H9 (cell line): ENCODE measurements around the gene PRR16. TPM values are rescaled to one million over a fixed set of nuclear protein-coding genes. Genes with fewer than 3 reads are reported as not detected.
"Not testable (repeated sequence)": the region's sequence is repeated elsewhere in the genome, so short reads cannot be mapped to it uniquely, and the experiment has no call there.

ENCODE experiments used
- DNase-seq: peaks from one replicate; pipeline ENCODE4 v3.0.0-alpha.2; 2017
- H2AFZ ChIP-seq: one replicate; pipeline ENCODE4 v1.6.1; 2013; ENCODE audit warnings: mild to moderate bottlenecking, low read length, control low read depth, moderate library complexity
- H2AK5ac ChIP-seq: 2 replicates; pipeline ENCODE4 v1.6.1; 2013; ENCODE audit warnings: low read length, control low read depth, mixed read lengths; ENCODE audit not compliant: insufficient read length
- H2BK120ac ChIP-seq: one replicate; pipeline ENCODE4 v1.6.1; 2013; ENCODE audit warnings: low read depth, mild to moderate bottlenecking, low read length, control low read depth, inconsistent platforms; ENCODE audit not compliant: poor library complexity, severe bottlenecking
- H2BK12ac ChIP-seq: 2 replicates; pipeline ENCODE4 v1.6.1; 2013; ENCODE audit warnings: low read length, control low read depth, mixed read lengths, low read depth; ENCODE audit not compliant: insufficient read length
- H2BK15ac ChIP-seq: 2 replicates; pipeline ENCODE4 v1.6.1; 2013; ENCODE audit warnings: low read depth, low read length, control low read depth
- H2BK20ac ChIP-seq: one replicate; pipeline ENCODE4 v1.6.1; 2013; ENCODE audit warnings: low read depth, mild to moderate bottlenecking, low read length, control low read depth, inconsistent platforms; ENCODE audit not compliant: poor library complexity, severe bottlenecking
- H2BK5ac ChIP-seq: 2 replicates; pipeline ENCODE4 v1.6.1; 2013; ENCODE audit warnings: low read length, control low read depth, mixed read lengths; ENCODE audit not compliant: insufficient read length
- H3K14ac ChIP-seq: 2 replicates; pipeline ENCODE4 v1.6.1; 2013; ENCODE audit warnings: low read length, control low read depth; ENCODE audit not compliant: insufficient read depth
- H3K18ac ChIP-seq: 2 replicates; pipeline ENCODE4 v1.6.1; 2013; ENCODE audit warnings: low read depth, mild to moderate bottlenecking, mixed read lengths, low read length, control low read depth; ENCODE audit not compliant: insufficient read length
- H3K23ac ChIP-seq: 2 replicates; pipeline ENCODE4 v1.6.1; 2013; ENCODE audit warnings: low read length, control low read depth, mixed read lengths, low read depth; ENCODE audit not compliant: insufficient read length
- H3K23me2 ChIP-seq: 2 replicates; pipeline ENCODE4 v1.6.1; 2013; ENCODE audit warnings: low read depth, mild to moderate bottlenecking, mixed read lengths, low read length, control low read depth; ENCODE audit not compliant: insufficient read length, poor library complexity, severe bottlenecking
- H3K27ac ChIP-seq: 2 replicates; pipeline ENCODE4 v1.5.1; 2013; ENCODE audit warnings: low read length, control low read depth, mixed read lengths, low read depth; ENCODE audit not compliant: insufficient read length
- H3K27me3 ChIP-seq: 2 replicates; pipeline ENCODE4 v1.6.1; 2013; ENCODE audit warnings: low read length, control low read depth, inconsistent platforms; ENCODE audit not compliant: insufficient read depth
- H3K4ac ChIP-seq: 2 replicates; pipeline ENCODE4 v1.6.1; 2013; ENCODE audit warnings: low read depth, mild to moderate bottlenecking, control low read depth, inconsistent platforms, low read length, moderate library complexity
- H3K4me1 ChIP-seq: 2 replicates; pipeline ENCODE4 v1.6.1; 2013; ENCODE audit warnings: low read length, control low read depth, inconsistent platforms; ENCODE audit not compliant: insufficient read depth
- H3K4me2 ChIP-seq: 2 replicates; pipeline ENCODE4 v1.6.1; 2013; ENCODE audit warnings: low read length, control low read depth, mixed read lengths; ENCODE audit not compliant: insufficient read length, insufficient read depth
- H3K56ac ChIP-seq: 2 replicates; pipeline ENCODE4 v1.6.1; 2013; ENCODE audit warnings: low read depth, mild to moderate bottlenecking, mixed read lengths, low read length, control low read depth; ENCODE audit not compliant: insufficient read length
- H3K79me1 ChIP-seq: 2 replicates; pipeline ENCODE4 v1.6.1; 2013; ENCODE audit warnings: low read depth, mild to moderate bottlenecking, moderate library complexity, low read length, control low read depth, inconsistent platforms; ENCODE audit not compliant: insufficient read depth, poor library complexity, severe bottlenecking
- H3K79me2 ChIP-seq: 2 replicates; pipeline ENCODE4 v1.6.1; 2013; ENCODE audit warnings: low read length, control low read depth, inconsistent platforms; ENCODE audit not compliant: insufficient read depth
- H3K9ac ChIP-seq: 2 replicates; pipeline ENCODE4 v1.6.1; 2013; ENCODE audit warnings: low read length, control low read depth, mixed read lengths; ENCODE audit not compliant: insufficient read length; ENCODE audit errors: extremely low read depth
- H3K9me3 ChIP-seq: one replicate; pipeline ENCODE4 v1.6.1; 2013; ENCODE audit warnings: low read depth, low read length, inconsistent platforms; ENCODE audit not compliant: control insufficient read depth
- H3T11ph ChIP-seq: one replicate; pipeline ENCODE4 v1.6.1; 2013; ENCODE audit warnings: mild to moderate bottlenecking, low read length, control low read depth, inconsistent platforms
- H4K20me1 ChIP-seq: one replicate; pipeline ENCODE4 v1.6.1; 2013; ENCODE audit not compliant: control insufficient read depth, insufficient read length, insufficient read depth
- H4K5ac ChIP-seq: 2 replicates; pipeline ENCODE4 v1.6.1; 2013; ENCODE audit warnings: low read depth, mild to moderate bottlenecking, mixed read lengths, low read length, control low read depth; ENCODE audit not compliant: insufficient read length
- H4K8ac ChIP-seq: replicated peaks from 2 replicates; pipeline ENCODE4 v1.6.1; 2013; ENCODE audit warnings: low read length, control low read depth, mixed read lengths, low read depth; ENCODE audit not compliant: insufficient read length
- H4K91ac ChIP-seq: 2 replicates; pipeline ENCODE4 v1.6.1; 2013; ENCODE audit warnings: low read depth, mild to moderate bottlenecking, moderate library complexity, mixed read lengths, low read length, control low read depth; ENCODE audit not compliant: insufficient read length
- H3K27ac Mint-ChIP-seq, 3 experiments: 2 replicates in 2 of 3; 3 replicates in 1 of 3; pipeline ENCODE4 v1.8.0; 2020 to 2021; ENCODE audit warnings: mixed read lengths in 3 of 3, mild to moderate bottlenecking in 1 of 3, moderate library complexity in 1 of 3
- H3K27me3 Mint-ChIP-seq: 2 replicates; pipeline ENCODE4 v1.8.0; 2021; ENCODE audit warnings: low read depth, mild to moderate bottlenecking, moderate library complexity, mixed read lengths
- H3K36me3 Mint-ChIP-seq, 3 experiments: 2 replicates in 2 of 3; 3 replicates in 1 of 3; pipeline ENCODE4 v1.8.0; 2020 to 2021; ENCODE audit warnings: low read depth in 3 of 3, mixed read lengths in 3 of 3; ENCODE audit not compliant: insufficient read depth in 1 of 3
- H3K4me1 Mint-ChIP-seq, 2 experiments: 2 replicates each; pipeline ENCODE4 v1.8.0; 2020; ENCODE audit warnings: mixed read lengths in 2 of 2
- H3K4me3 Mint-ChIP-seq, 2 experiments: 2 replicates in 1 of 2; 3 replicates in 1 of 2; pipeline ENCODE4 v1.8.0; 2020 to 2021; ENCODE audit warnings: mild to moderate bottlenecking in 2 of 2, mixed read lengths in 2 of 2, moderate library complexity in 1 of 2
- H3K9me3 Mint-ChIP-seq, 2 experiments: 2 replicates in 1 of 2; 3 replicates in 1 of 2; pipeline ENCODE4 v1.8.0; 2020; ENCODE audit warnings: mild to moderate bottlenecking in 2 of 2, mixed read lengths in 2 of 2, moderate library complexity in 1 of 2
- WGBS: extraction: QIAGEN DNeasy Blood & Tissue Kit; methylation state at CpG from one replicate; pipeline ENCODE4 v1.1.7; 2013; ENCODE audit warnings: missing lambda C conversion rate, low lambda C conversion rate, mixed read lengths; ENCODE audit not compliant: insufficient read length; ENCODE audit errors: extremely low coverage; 5-methylcytosine and 5-hydroxymethylcytosine counted together
- total RNA-seq: library from RNA; stranded (reverse); gene quantifications from 2 replicates; pipeline ENCODE4 v1.2.1, GENCODE V29; 2021

Gene PRR16
- total RNA-seq, 1 experiment from 2014 or later = 0.13 TPM

- not testable (repeated sequence) for H3K4ac ChIP-seq, H2BK15ac ChIP-seq, H3K79me2 ChIP-seq, H2BK120ac ChIP-seq, H3K18ac ChIP-seq, H2BK20ac ChIP-seq, H3K27me3 Mint-ChIP-seq, H3K79me1 ChIP-seq, DNase-seq, H2BK12ac ChIP-seq, H3T11ph ChIP-seq, H3K4me1 ChIP-seq, H4K8ac ChIP-seq, H4K91ac ChIP-seq, H3K27me3 ChIP-seq, H2AK5ac ChIP-seq, H2BK5ac ChIP-seq, H3K9me3 Mint-ChIP-seq, H2AFZ ChIP-seq, H3K23me2 ChIP-seq, H3K9me3 ChIP-seq, H3K23ac ChIP-seq, H3K27ac ChIP-seq, H4K20me1 ChIP-seq, H4K5ac ChIP-seq, H3K56ac ChIP-seq
- WGBS = no CpG with 5 or more reads among the region's 12 CpGs
- H3K4me3 Mint-ChIP-seq = peak overlapping the region; percentile 94 to 96
- Histone ChIP-seq H3K14ac (peak overlapping the region; percentile 57; the same call in 1 of the 2 replicates), H3K9ac (peak overlapping the region; percentile 88), H3K4me2 (peak overlapping the region; percentile 74)
- H3K27ac Mint-ChIP-seq = peak overlapping the region; percentile 83 to 96 (median 92)
- peaks cover 43 to 52% (median 50%) of the 10 kb centered on the region in 3 experiments for H3K36me3 Mint-ChIP-seq
- peaks cover 50 to 83% of the 10 kb centered on the region in 2 experiments for H3K4me1 Mint-ChIP-seq
These were observed 236.6 kb downstream of the PRR16 start for GRCh38 chr5:120700653-120701052.

GRCh38 chr5:120702817-120703538 lies 238.9 kb downstream of the PRR16 start:
- peaks cover 40 to 41% (median 40%) of the 10 kb centered on the region in 3 experiments for H3K36me3 Mint-ChIP-seq
- not testable (repeated sequence) for H3T11ph ChIP-seq, H3K4me1 ChIP-seq, H3K27me3 ChIP-seq, H3K18ac ChIP-seq, H2BK120ac ChIP-seq, H3K56ac ChIP-seq, H3K9me3 Mint-ChIP-seq, H3K79me2 ChIP-seq, H3K23ac ChIP-seq, H3K14ac ChIP-seq, H2AFZ ChIP-seq, H4K91ac ChIP-seq, H4K20me1 ChIP-seq, H2AK5ac ChIP-seq, H4K5ac ChIP-seq, H2BK20ac ChIP-seq, H3K23me2 ChIP-seq, H2BK15ac ChIP-seq, H3K9me3 ChIP-seq, H4K8ac ChIP-seq, H3K79me1 ChIP-seq, H2BK12ac ChIP-seq, H3K4ac ChIP-seq
- Histone ChIP-seq H2BK5ac (peak overlapping the region; percentile 19), H3K27ac (peak overlapping the region; percentile 86), H3K4me2 (peak overlapping the region; percentile 60), H3K9ac (peak overlapping the region; percentile 95)
- peaks cover 19% of the 10 kb centered on the region for H3K27me3 Mint-ChIP-seq
- peak; percentile 68 for DNase-seq
- peaks cover 64 to 93% of the 10 kb centered on the region in 2 experiments for H3K4me1 Mint-ChIP-seq
- no CpG with 5 or more reads among the region's 16 CpGs for WGBS
- peak overlapping the region; percentile 98 to 100 (median 99) for H3K27ac Mint-ChIP-seq
- peak overlapping the region; percentile 94 to 96 for H3K4me3 Mint-ChIP-seq
